ENCODE results near the gene GRAP2. TPM values are rescaled to one million over a fixed set of nuclear protein-coding genes. Genes with fewer than 3 reads are reported as not detected.

The GRAP2 gene
- total and polyA plus RNA-seq, 2 of the 8 experiments (the other 6 are each of a cell fraction or from before 2014, with no cell fraction given): 0.08 TPM; not detected in 1

DNA sequence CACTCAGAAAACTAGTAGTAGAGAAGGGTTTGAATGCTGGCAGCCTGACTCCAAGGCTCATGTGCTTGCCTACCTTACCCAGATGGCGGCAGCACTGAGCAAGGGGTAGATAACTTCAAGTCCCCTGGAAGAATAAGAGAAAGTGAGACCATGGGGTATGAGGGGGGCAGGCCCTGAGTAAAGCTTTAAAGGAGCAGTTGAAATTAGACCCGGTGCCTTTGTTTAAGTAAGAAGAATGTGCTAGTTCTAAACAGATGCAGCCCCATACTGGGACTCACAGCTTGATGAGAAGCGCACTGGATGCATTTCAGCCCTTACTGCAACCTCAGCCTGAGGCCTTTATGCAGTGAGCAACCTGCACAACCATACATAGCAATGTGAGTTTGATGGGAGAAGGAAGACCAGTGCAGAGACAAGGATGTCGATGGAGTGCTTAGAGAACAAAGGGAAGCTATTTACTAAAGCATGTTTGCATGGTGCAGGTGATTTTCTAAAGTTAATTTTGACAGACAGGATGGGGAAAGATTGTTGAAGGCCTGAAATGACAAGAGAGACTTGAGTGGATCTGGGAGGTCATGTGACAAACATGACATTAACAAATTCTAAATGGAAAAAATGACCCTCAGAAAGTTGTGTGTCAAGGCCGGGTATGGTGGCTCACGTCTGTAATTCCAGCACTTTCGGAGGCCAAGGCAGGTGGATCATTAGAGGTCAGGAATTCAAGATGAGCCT, 32.2 kb downstream of the GRAP2 start:
- 44% methylated on average over 7 of the region's 7 CpGs; no CpG with 5 or more reads in 1 of the 2 experiments for WGBS, 2 experiments (ENCODE audit: extremely low coverage in 1 of 2, insufficient coverage in 1 of 2, insufficient read length in 1 of 2, insufficient replicate concordance in 2 of 2, low coverage in 1 of 2, low lambda C conversion rate in 2 of 2, missing lambda C conversion rate in 1 of 2)
- TF ChIP-seq ASH2L (IDR thresholded peaks at IDR 0.05; ENCODE audit: low read length) (peak; percentile 49), CHD1 (IDR thresholded peaks at IDR 0.05; ENCODE audit: low read depth, low read length) (no peak), TCF12 (IDR thresholded peaks at IDR 0.05; ENCODE audit: low read depth, low read length) (peak; percentile 34; the same call in 1 of the 2 replicates), BACH1 (IDR thresholded peaks at IDR 0.05; ENCODE audit: low read length) (no peak), TEAD4 (IDR thresholded peaks at IDR 0.05; ENCODE audit: low read depth, low read length) (peak; percentile 81), SRF (IDR thresholded peaks at IDR 0.05; ENCODE audit: low read depth, low read length) (peak; percentile 50; the same call in 1 of the 2 replicates), KDM5A (IDR thresholded peaks at IDR 0.05; ENCODE audit: low read length) (no peak), POLR2AphosphoS5 (IDR thresholded peaks at IDR 0.05; ENCODE audit: low read depth, low read length) (no peak), SP4 (IDR thresholded peaks at IDR 0.05; ENCODE audit: low read length) (no peak; the same call in 1 of the 2 replicates), CHD2 (IDR thresholded peaks at IDR 0.05; ENCODE audit: low read length) (no peak), KDM4A (IDR thresholded peaks at IDR 0.05; ENCODE audit: low read depth, low read length, severe bottlenecking) (no peak)

More for the DNA sequence above, 32.2 kb downstream of the GRAP2 start:
- no peak overlapping the region for H3K4me3 ChIP-seq (ENCODE audit: extremely low read depth in 1 of 4, insufficient read depth in 2 of 4, low read depth in 3 of 4, low read length in 4 of 4)
- no peak overlapping the region for H2AFZ ChIP-seq (ENCODE audit: low read length)
- H3K27ac ChIP-seq (ENCODE audit: low read depth, low read length): no peak overlapping the region
- no peak overlapping the region for H2BK120ac ChIP-seq (replicated peaks; ENCODE audit: low read depth, low read length)
- H2BK15ac ChIP-seq (ENCODE audit: low read length): no peak overlapping the region
- peak; percentile 78 to 86 for DNase-seq (ENCODE audit: low read depth in 1 of 2, low spot score in 2 of 2)
- no peak overlapping the region for H2BK12ac ChIP-seq (ENCODE audit: low read depth, low read length)
- H2AK5ac ChIP-seq (ENCODE audit: low read depth, low read length): no peak overlapping the region
- H3K4me2 ChIP-seq (ENCODE audit: insufficient read depth in 1 of 2, low read depth in 2 of 2, low read length in 2 of 2): peak overlapping the region in 1 of 2 experiments; percentile 30; a peak in 2 of 4 replicates
- no peak overlapping the region; the same call in 1 of the 2 replicates for H3K18ac ChIP-seq (ENCODE audit: extremely low read depth, low read length)
- peaks cover 0 to 11% (median 4%) of the 10 kb centered on the region in 4 experiments; a peak in 5 of 7 replicates for H3K4me1 ChIP-seq (replicated peaks in 1 of 4; ENCODE audit: control insufficient read depth in 3 of 4, insufficient read depth in 4 of 4, low read length in 3 of 4)
- no peak overlapping the region for H2BK5ac ChIP-seq (ENCODE audit: low read depth, low read length)
- H4K5ac ChIP-seq (ENCODE audit: insufficient read length, low read depth, low read length): no peak overlapping the region
- POLR2A ChIA-PET (ENCODE audit: partially characterized antibody): interaction anchor here (0.7 to 2.0 kb wide), 9 partner anchors 10 to 111 kb away, joined by 3 to 11 read pairs (median 5); no protein-coding TSS in a partner anchor
- H3K14ac ChIP-seq (ENCODE audit: insufficient read length): no peak overlapping the region
- H3K4ac ChIP-seq (replicated peaks; ENCODE audit: insufficient read length, low read depth, low read length): no peak overlapping the region
- no peaks in the 10 kb centered on the region for H3K27me3 ChIP-seq (replicated peaks in 1 of 4; ENCODE audit: control insufficient read depth in 3 of 4, extremely low read depth in 1 of 4, insufficient read depth in 3 of 4, low read length in 3 of 4)
- H3K23ac ChIP-seq (ENCODE audit: insufficient read length): no peak overlapping the region
- H3K9me3 ChIP-seq (ENCODE audit: insufficient read depth in 2 of 2, low read depth in 1 of 2, low read length in 1 of 2): no peaks in the 10 kb centered on the region
- peak overlapping the region; percentile 28; the same call in 1 of the 2 replicates for H2BK20ac ChIP-seq (ENCODE audit: low read length)
- H4K91ac ChIP-seq (replicated peaks; ENCODE audit: insufficient read length, low read length): no peak overlapping the region
- H3K79me2 ChIP-seq (ENCODE audit: control insufficient read depth in 1 of 2, insufficient read depth in 2 of 2, low read length in 2 of 2): no peaks in the 10 kb centered on the region
- no peak overlapping the region for H4K8ac ChIP-seq (ENCODE audit: extremely low read depth, insufficient read depth, low read length)
- no peak overlapping the region for H3K56ac ChIP-seq (replicated peaks; ENCODE audit: insufficient read length, low read depth, low read length)
- no peak overlapping the region for H3K9ac ChIP-seq (replicated peaks in 1 of 4; ENCODE audit: extremely low read depth in 1 of 4, low read depth in 3 of 4, low read length in 3 of 4)
- no peaks in the 10 kb centered on the region for H3K36me3 ChIP-seq (ENCODE audit: control insufficient read depth in 2 of 4, insufficient read depth in 4 of 4, low read length in 3 of 4)
- no peaks in the 10 kb centered on the region for H3K79me1 ChIP-seq (ENCODE audit: low read depth, low read length)
- FAIRE-seq: peak; percentile 97
- H3K23me2 ChIP-seq (ENCODE audit: low read depth, low read length): no peaks in the 10 kb centered on the region; the same call in 1 of the 2 replicates
- H4K20me1 ChIP-seq (replicated peaks in 1 of 2; ENCODE audit: control insufficient read depth in 1 of 2, insufficient read depth in 2 of 2, low read length in 2 of 2): no peaks in the 10 kb centered on the region
- CTCF ChIA-PET (ENCODE audit: partially characterized antibody): interaction anchor here (0.6 to 4.1 kb wide), 32 partner anchors 9 to 398 kb away, joined by 3 to 110 read pairs (median 4); partner anchors contain the start of gene FAM83F

All from H1 (cell line).